PC-3 (cell line): Measurements from ENCODE around the gene SLITRK5.

Experiments used
- CTCF ChIP-seq: fragments of 300-600 bp; sonication (generic); conservative IDR thresholded peaks from 2 replicates; pipeline ENCODE4 v1.5.1; 2017; ENCODE audit warnings: antibody characterized with exemption, low read depth, mild to moderate bottlenecking, low read length
- EZH2 ChIP-seq: fragments of 300-600 bp; sonication (generic); IDR thresholded peaks from one replicate; pipeline ENCODE4 v1.6.1; 2017; ENCODE audit warnings: antibody characterized with exemption, mild to moderate bottlenecking, low read length; ENCODE audit not compliant: unreplicated experiment

GRCh38 chr13:87671031-87671752, at the start of gene SLITRK5:
- TF ChIP-seq EZH2, result no peak
- TF ChIP-seq CTCF, result peak; percentile 74
